DMS53 (cell line): ENCODE results near the gene MFSD2B.
"Not testable (repeated sequence)": the region's sequence is repeated elsewhere in the genome, so short reads cannot be mapped to it uniquely, and the experiment has no call there.

Experiments used
- DNase-seq: peaks from one replicate; lab custom pipeline; 2025; lab: John Stamatoyannopoulos, UW

MFSD2B gene

GRCh38 chr2:24019729-24020128 lies 9.8 kb downstream of the MFSD2B start:
- no peak for DNase-seq

- no peak for DNase-seq
Measured at GRCh38 chr2:24020244-24020643, 10.4 kb downstream of the MFSD2B start.

GRCh38 chr2:24021122-24021998 lies 11.5 kb downstream of the MFSD2B start:
- DNase-seq, result peak; percentile 48

- no peak for DNase-seq
Measured at GRCh38 chr2:24022324-24022974, 12.6 kb downstream of the MFSD2B start.

GRCh38 chr2:24022975-24023575 lies 13.2 kb downstream of the MFSD2B start:
- DNase-seq, result no peak

GRCh38 chr2:24024018-24024417 lies 14.1 kb downstream of the MFSD2B start:
- DNase-seq, result no peak

- DNase-seq, result no peak
Measured at GRCh38 chr2:24024996-24025663, 15.2 kb downstream of the MFSD2B start.

- no peak for DNase-seq
Measured at GRCh38 chr2:24026233-24026632, 16.3 kb downstream of the MFSD2B start.

- no peak for DNase-seq
Measured at GRCh38 chr2:24038786-24039499, 29.1 kb downstream of the MFSD2B start.

- DNase-seq, result no peak
Measured at GRCh38 chr2:24040511-24040910, 30.6 kb downstream of the MFSD2B start.

GRCh38 chr2:24043133-24043532 lies 33.2 kb downstream of the MFSD2B start:
- DNase-seq, result not testable (repeated sequence)

GRCh38 chr2:24045511-24046508 lies 35.9 kb downstream of the MFSD2B start:
- peak; percentile 4 for DNase-seq

- DNase-seq, result no peak
Measured at GRCh38 chr2:24046599-24046929, 36.7 kb downstream of the MFSD2B start.

- DNase-seq, result peak; percentile 98
Measured at GRCh38 chr2:24046930-24047702, 37.2 kb downstream of the MFSD2B start, which contains the start of gene WDCP. WDCP (minus strand) TSS chr2:24047391; CDS start chr2:24039494, 7,897 bp downstream.

GRCh38 chr2:24047703-24048033 lies 37.8 kb downstream of the MFSD2B start:
- peak; percentile 77 for DNase-seq

GRCh38 chr2:24048769-24049484 lies 39.0 kb downstream of the MFSD2B start:
- peak; percentile 69 for DNase-seq

- peak; percentile 70 for DNase-seq
Measured at GRCh38 chr2:24049485-24050021, 39.7 kb downstream of the MFSD2B start, which contains the start of gene FKBP1B. FKBP1B (plus strand) TSS chr2:24049741; CDS start chr2:24049850, 109 bp downstream.
